K562 (cell line): ENCODE data around the gene RNASE3. TPM values are rescaled to one million over a fixed set of nuclear protein-coding genes. Genes with fewer than 3 reads are reported as not detected.

Experiments used
- ATF6 ChIP-seq: sonication (generic); formaldehyde crosslinking; IDR thresholded peaks from 2 replicates; pipeline ENCODE4 v1.4.0; 2020; ENCODE audit warnings: mild to moderate bottlenecking, missing genetic modification reagents
- DMBX1 ChIP-seq: fragments of 250-450 bp; sonication (Bioruptor Pico); IDR thresholded peaks from 2 replicates; pipeline ENCODE4 v1.8.0; 2022; ENCODE audit warnings: inconsistent platforms, mild to moderate bottlenecking, moderate library complexity, borderline replicate concordance
- ESRRB ChIP-seq: fragments of 250-450 bp; sonication (Bioruptor Pico); IDR thresholded peaks from 2 replicates; pipeline ENCODE4 v1.5.0; 2020; ENCODE audit warnings: mild to moderate bottlenecking, moderate library complexity, borderline replicate concordance
- EZH2 ChIP-seq: IDR thresholded peaks from 2 replicates; pipeline ENCODE4 v1.6.1; 2012; ENCODE audit warnings: low read depth, mild to moderate bottlenecking, inconsistent platforms, low read length, borderline replicate concordance
- GABPA ChIP-seq: fragments of 200-800 bp; sonication (Bioruptor generic); conservative IDR thresholded peaks from 2 replicates; pipeline ENCODE4 v1.6.1; 2016; ENCODE audit warnings: low read depth, missing genetic modification characterization, missing compliant biosample characterization
- KLF1 ChIP-seq: fragments of 450-650 bp; IDR thresholded peaks from 2 replicates; pipeline ENCODE4 v1.6.1; 2016; ENCODE audit warnings: missing genetic modification characterization, missing compliant biosample characterization
- MGA ChIP-seq: fragments of 450-650 bp; IDR thresholded peaks from 2 replicates; pipeline ENCODE4 v1.6.1; 2016; ENCODE audit warnings: mild to moderate bottlenecking, moderate library complexity
- NRF1 ChIP-seq, 2 experiments: fragments of 450-650 bp; IDR thresholded peaks in 1 of 2; conservative IDR thresholded peaks in 1 of 2; 2 replicates each; pipeline ENCODE4 v1.6.1; 2014; ENCODE audit warnings: mild to moderate bottlenecking in 2 of 2
- PHF21A ChIP-seq: fragments of 450-650 bp; IDR thresholded peaks from 2 replicates; pipeline ENCODE4 v1.6.1; 2017; ENCODE audit warnings: low read depth, borderline replicate concordance
- RAD21 ChIP-seq, 2 experiments: fragments of 250-450 bp in 1 of 2; fragments of 450-650 bp in 1 of 2; sonication (Bioruptor Pico) in 1 of 2; formaldehyde crosslinking in 1 of 2; IDR thresholded peaks in 1 of 2; conservative IDR thresholded peaks in 1 of 2; 2 replicates each; pipeline versions ENCODE4 v1.4.0 to v1.8.0; 2020 to 2022; ENCODE audit warnings: mild to moderate bottlenecking in 2 of 2, moderate library complexity in 1 of 2
- RBFOX2 ChIP-seq: fragments of 200-400 bp; formaldehyde crosslinking; IDR thresholded peaks from 2 replicates; pipeline ENCODE4 v1.6.1; 2017; ENCODE audit warnings: low read depth, mild to moderate bottlenecking, low read length, moderate library complexity
- SMARCA4 ChIP-seq: fragments of 450-650 bp; IDR thresholded peaks from 2 replicates; pipeline ENCODE4 v1.6.1; 2016
- SPI1 ChIP-seq: IDR thresholded peaks from 2 replicates; pipeline ENCODE4 v1.6.1; 2011; ENCODE audit warnings: low read depth, low read length, control low read depth, borderline replicate concordance
- TEAD1 ChIP-seq, 2 experiments: fragments of 450-650 bp in 1 of 2; sonication (generic) in 1 of 2; formaldehyde crosslinking; IDR thresholded peaks; 2 replicates each; pipeline versions ENCODE4 v1.4.0 to v1.8.0; 2020 to 2022; ENCODE audit warnings: mild to moderate bottlenecking in 2 of 2, missing genetic modification reagents in 1 of 2
- polyA plus RNA-seq, 8 experiments: library from polyadenylated mRNA; depleted of rRNA in 4 of 8; stranded (reverse) in 5 of 8; unstranded in 3 of 8; fragments of >200 nt; fragmentation: Nextera tagmentation in 2 of 8; fragmentation: Illumina TruSeq in 1 of 8; extraction: Ambion mirVana in 2 of 8; extraction: Trizol in 1 of 8; gene quantifications; 2 replicates each; pipeline versions ENCODE4 v1.2.1 to v1.2.3, GENCODE V29; 2011 to 2014; ENCODE audit warnings: inconsistent platforms in 1 of 8, missing spikeins in 1 of 8
- total RNA-seq, 7 experiments: library from RNA; depleted of rRNA in 6 of 7; stranded (reverse); fragments of >200 nt in 6 of 7; fragmentation: Illumina TruSeq in 2 of 7; extraction: Trizol in 2 of 7; gene quantifications; 2 replicates each; pipeline versions ENCODE4 v1.2.1 to v1.2.3, GENCODE V29; 2011 to 2021; ENCODE audit warnings: low replicate concordance in 1 of 7

The RNASE3 gene
- total and polyA plus RNA-seq, 9 of the 15 experiments (the other 6 are each of a cell fraction or from before 2014, with no cell fraction given): not detected

GRCh38 chr14:20873370-20874177 lies 17.6 kb upstream of the RNASE3 start (continued):
- TF ChIP-seq EZH2 (no peak), RBFOX2 (no peak), TEAD1 (CRISPR knock-in tag; IDR thresholded peaks at IDR 0.05) (no peak), KLF1 (tag) (no peak), SPI1 (no peak), PHF21A (no peak), ESRRB (CRISPR knock-in tag) (no peak), SMARCA4 (no peak), MGA (0 out of 2 replicates have a peak, but pooled peaks have one; percentile 28), DMBX1 (peak; percentile 48; the same call in 1 of the 2 replicates), NRF1 (conservative IDR thresholded peaks at IDR 0.05 in 1 of 2, IDR thresholded peaks at IDR 0.05 in 1 of 2) (peak; percentile 4 to 26; a peak in 1 of 4 replicates), ATF6 (CRISPR knock-in tag) (no peak), GABPA (tag) (peak; percentile 93), RAD21 (CRISPR knock-in tag; conservative IDR thresholded peaks at IDR 0.05 in 1 of 2, IDR thresholded peaks at IDR 0.05 in 1 of 2) (peak; percentile 63 to 72)
